ENCODE data around the gene ATP8A2. TPM values are rescaled to one million over a fixed set of nuclear protein-coding genes. Genes with fewer than 3 reads are reported as not detected.

ATP8A2 gene
- total RNA-seq, 1 experiment from 2014 or later, result not detected

- H3K4me3 ChIP-seq (ENCODE audit: low read depth in 2 of 2, low read length in 2 of 2), result no peak overlapping the region
- no peak for DNase-seq (ENCODE audit: low read depth, low spot score)
- H3K36me3 ChIP-seq (ENCODE audit: control insufficient read depth, insufficient read depth, low read length), result no peaks in the 10 kb centered on the region
- POLR2A ChIA-PET, result no interaction called here
- no peaks in the 10 kb centered on the region for H3K4me1 ChIP-seq (ENCODE audit: control insufficient read depth, insufficient read depth, low read length)
- BruUV-seq (replicated peaks), result no TSS peak
- intact Hi-C loops (cut with micrococcal nuclease; ENCODE audit: unreplicated experiment) (no loop called here), in situ Hi-C loops (cut with HindIII; ENCODE audit: low pct_unique_long_range_greater_than_20kb, low sequenced_read_pairs) (no loop called here)
- CTCF ChIA-PET, result no interaction called here
- TF ChIP-seq CTCF (IDR thresholded peaks at IDR 0.05) (no peak), TCF7L2 (IDR thresholded peaks at IDR 0.05; ENCODE audit: low read depth, low read length) (no peak), POLR2AphosphoS5 (IDR thresholded peaks at IDR 0.05; ENCODE audit: low read depth, low read length) (no peak), REST (IDR thresholded peaks at IDR 0.05; ENCODE audit: insufficient read depth in 1 of 2, low read depth in 2 of 2, low read length in 1 of 2) (no peak), SIN3A (IDR thresholded peaks at IDR 0.05; ENCODE audit: borderline replicate concordance, insufficient read depth, low read depth, low read length) (no peak)
- no peaks in the 10 kb centered on the region for H3K27me3 ChIP-seq (ENCODE audit: control insufficient read depth, insufficient read depth, low read length)
- ATAC-seq, result no peak
- no peaks in the 10 kb centered on the region for H3K9me3 ChIP-seq (ENCODE audit: control insufficient read depth, insufficient read depth, low read depth, low read length)
- no peak overlapping the region for H3K27ac ChIP-seq (ENCODE audit: low read length)
Observed at GRCh38 chr13:25899464-25899863, 527.7 kb downstream of the ATP8A2 start.

GRCh38 chr13:25899952-25900351, 528.2 kb downstream of the ATP8A2 start:
- CTCF ChIA-PET, result no interaction called here
- no TSS peak for BruUV-seq (replicated peaks)

More at GRCh38 chr13:25899952-25900351, 528.2 kb downstream of the ATP8A2 start:
- in situ Hi-C loops (cut with HindIII; ENCODE audit: low pct_unique_long_range_greater_than_20kb, low sequenced_read_pairs), result no loop called here
- H3K9me3 ChIP-seq (ENCODE audit: control insufficient read depth, insufficient read depth, low read depth, low read length), result no peaks in the 10 kb centered on the region
- DNase-seq (ENCODE audit: low read depth, low spot score) (no peak), ATAC-seq (no peak)
- no peaks in the 10 kb centered on the region for H3K36me3 ChIP-seq (ENCODE audit: control insufficient read depth, insufficient read depth, low read length)
- no peak overlapping the region for H3K4me3 ChIP-seq (ENCODE audit: low read depth in 2 of 2, low read length in 2 of 2)
- TF ChIP-seq SIN3A (IDR thresholded peaks at IDR 0.05; ENCODE audit: borderline replicate concordance, insufficient read depth, low read depth, low read length) (no peak), CTCF (IDR thresholded peaks at IDR 0.05) (no peak), POLR2AphosphoS5 (IDR thresholded peaks at IDR 0.05; ENCODE audit: low read depth, low read length) (no peak)
- no peaks in the 10 kb centered on the region for H3K4me1 ChIP-seq (ENCODE audit: control insufficient read depth, insufficient read depth, low read length)
- intact Hi-C loops (cut with micrococcal nuclease; ENCODE audit: unreplicated experiment), result no loop called here
- no peaks in the 10 kb centered on the region for H3K27me3 ChIP-seq (ENCODE audit: control insufficient read depth, insufficient read depth, low read length)
- no peak overlapping the region for H3K27ac ChIP-seq (ENCODE audit: low read length)
- POLR2A ChIA-PET, result no interaction called here

Measured in Panc1 (cell line).